Adrenal gland (tissue), 5 donors: ENCODE measurements around the gene KIR3DL1.

Source experiments
- CTCF ChIP-seq, 6 experiments: fragments of 450-650 bp in 4 of 6; fragments of 200-600 bp in 2 of 6; sonication (generic) in 1 of 6; IDR thresholded peaks; 1 replicate in 5 of 6; 2 replicates in 1 of 6; pipeline versions ENCODE4 v1.5.1 to v1.8.0; 2016 to 2021; ENCODE audit warnings: antibody characterized with exemption in 6 of 6, mild to moderate bottlenecking in 2 of 6, moderate library complexity in 1 of 6
- POLR2A ChIP-seq, 2 donors: fragments of 450-650 bp; IDR thresholded peaks; one replicate each; pipeline ENCODE4 v1.6.1; 2017; ENCODE audit warnings: antibody characterized with exemption in 2 of 2, mild to moderate bottlenecking in 2 of 2, moderate library complexity in 1 of 2
- donor health status: DM: no; HTN: no; CAD: no.

- TF ChIP-seq CTCF (IDR thresholded peaks at IDR 0.05) (no peak), POLR2A (IDR thresholded peaks at IDR 0.05) (no peak)
Measured at GRCh38 chr19:54817670-54818536, 1.6 kb downstream of the KIR3DL1 start.
